T47D (cell line): ENCODE data around the gene PTTG1IP.

Experiments used
- DNase-seq, 2 experiments: peaks; one replicate each; pipeline versions ENCODE4 v3.0.0 to v3.0.0-alpha.2; 2011 to 2012; ENCODE audit warnings: low read depth in 1 of 2, low spot score in 1 of 2
- JUND ChIP-seq: IDR thresholded peaks from 2 replicates; pipeline ENCODE4 v1.6.1; 2012; ENCODE audit warnings: low read depth
- in situ Hi-C: cut with HindIII; loops from 2 replicates; pipeline ENCODE4 v1.10.0; 2016; ENCODE audit warnings: low sequenced_read_pairs, low pct_unique_long_range_greater_than_20kb

The PTTG1IP gene

GRCh38 chr21:44854391-44854663, 19.2 kb downstream of the PTTG1IP start:
- no peak for DNase-seq
- TF ChIP-seq JUND, result no peak
- in situ Hi-C loops, result no loop called here

GRCh38 chr21:44853601-44854390, 19.7 kb downstream of the PTTG1IP start:
- DNase-seq, result no peak
- in situ Hi-C loops, result no loop called here
- no peak for TF ChIP-seq JUND

- in situ Hi-C loops, result no loop called here
- TF ChIP-seq JUND, result no peak
- DNase-seq, result no peak
These were observed 22.4 kb downstream of the PTTG1IP start for GRCh38 chr21:44850905-44851657.

DNA sequence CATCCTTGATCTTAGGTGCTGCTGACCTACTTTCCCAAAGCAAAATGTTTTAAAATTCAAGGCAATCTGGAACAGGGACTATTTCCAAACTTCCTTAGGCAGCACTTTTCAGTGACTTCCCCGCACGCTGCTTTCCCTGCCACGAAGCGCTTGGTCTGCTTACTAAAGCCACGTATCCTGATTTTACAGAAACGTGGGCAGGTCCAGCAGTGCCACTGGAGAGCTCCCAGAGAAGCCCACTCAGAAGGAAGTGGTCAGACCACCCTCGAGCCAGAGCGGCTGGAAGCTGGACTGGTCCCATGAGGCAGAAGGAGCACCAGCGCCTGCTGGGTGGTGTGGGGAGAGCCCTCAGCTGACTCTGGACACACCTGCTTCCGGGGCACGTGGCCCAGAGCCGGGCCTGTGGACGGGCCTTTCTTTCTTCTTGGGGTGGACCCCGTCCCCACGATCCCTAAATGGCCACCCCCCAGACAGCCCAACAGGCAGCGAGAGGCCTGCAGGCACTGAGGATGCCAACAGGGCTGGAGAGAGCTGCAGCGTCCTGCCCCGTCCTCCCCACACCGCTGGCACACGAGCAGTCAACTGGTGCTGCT, 23.2 kb downstream of the PTTG1IP start:
- no peak for DNase-seq
- no peak for TF ChIP-seq JUND
- in situ Hi-C loops, result no loop called here

- DNase-seq, result no peak
- no peak for TF ChIP-seq JUND
- in situ Hi-C loops, result no loop called here
These were observed 23.8 kb downstream of the PTTG1IP start for GRCh38 chr21:44849616-44850130.

DNA sequence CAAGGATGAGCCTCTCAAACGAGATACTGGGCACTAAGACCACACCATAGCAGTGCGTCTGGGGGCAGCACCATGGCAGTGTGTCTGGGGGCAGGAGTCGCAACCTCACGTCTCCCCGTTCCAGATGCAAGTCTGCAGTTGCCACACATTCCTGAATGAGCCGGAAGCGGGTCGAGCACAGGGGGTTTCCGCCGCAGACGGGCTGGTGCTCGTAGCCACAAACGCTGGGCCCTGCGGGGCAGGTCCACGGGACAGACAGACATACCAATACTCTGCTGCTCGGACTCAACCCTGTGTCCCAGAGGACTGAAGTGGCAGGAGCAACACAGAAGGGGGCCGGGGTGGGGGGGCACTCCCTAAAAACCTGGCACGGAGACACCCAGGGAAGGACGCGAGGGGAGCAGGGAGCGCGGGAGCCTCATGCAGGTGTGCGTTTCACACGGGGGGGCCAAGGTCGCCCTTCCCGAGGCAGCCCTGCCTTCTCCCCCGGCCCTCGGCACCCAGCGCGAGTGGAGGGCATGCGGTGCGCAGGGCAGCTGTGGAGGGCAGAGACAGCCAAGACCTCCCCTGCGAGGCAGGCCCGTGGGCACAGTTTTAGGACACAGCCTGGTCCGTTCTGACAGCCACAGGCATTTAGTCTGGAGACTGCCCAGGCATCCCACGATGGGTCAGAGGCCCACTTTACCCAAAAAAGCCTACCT, 24.5 kb downstream of the PTTG1IP start:
- in situ Hi-C loops, result no loop called here
- TF ChIP-seq JUND, result no peak
- DNase-seq, result no peak

DNA sequence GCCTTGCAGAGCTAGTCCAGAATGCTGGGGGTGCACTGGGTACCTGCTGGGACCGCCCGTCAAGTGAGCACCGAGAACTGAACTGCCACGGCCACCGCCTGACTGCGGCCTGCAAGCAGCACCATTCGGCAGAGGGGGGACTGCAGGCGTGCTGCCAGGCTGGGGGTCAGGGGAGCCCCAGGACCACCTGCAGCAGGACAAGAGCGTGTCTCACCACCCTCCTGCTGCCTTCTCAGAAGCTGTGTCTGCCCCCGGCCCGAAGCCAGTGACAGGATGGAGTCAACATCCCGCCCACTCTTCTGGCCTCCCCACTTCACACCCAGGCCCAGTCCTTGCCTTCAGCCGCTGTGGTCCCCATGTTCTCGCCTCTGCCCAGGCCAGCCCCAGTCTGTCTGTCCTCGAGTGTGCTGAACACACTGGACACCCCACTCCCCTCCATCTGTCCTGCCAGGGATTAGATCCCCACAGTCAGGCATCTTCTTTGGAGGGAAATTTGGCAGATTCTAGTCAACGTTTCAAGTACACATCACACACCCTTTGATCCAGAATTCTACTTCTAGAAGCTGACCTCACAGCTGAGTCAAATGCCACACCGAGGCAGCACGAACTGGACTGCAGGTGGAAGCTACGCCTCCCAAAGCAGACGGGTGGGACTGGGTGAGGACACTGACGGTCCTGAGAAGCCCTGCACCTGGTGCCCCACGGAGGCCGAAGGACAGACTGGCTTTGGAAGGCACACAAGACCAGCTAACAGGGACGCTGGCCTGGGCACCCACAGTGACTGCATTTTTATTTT, 26.0 kb downstream of the PTTG1IP start:
- no peak for DNase-seq
- in situ Hi-C loops, result no loop called here

DNA sequence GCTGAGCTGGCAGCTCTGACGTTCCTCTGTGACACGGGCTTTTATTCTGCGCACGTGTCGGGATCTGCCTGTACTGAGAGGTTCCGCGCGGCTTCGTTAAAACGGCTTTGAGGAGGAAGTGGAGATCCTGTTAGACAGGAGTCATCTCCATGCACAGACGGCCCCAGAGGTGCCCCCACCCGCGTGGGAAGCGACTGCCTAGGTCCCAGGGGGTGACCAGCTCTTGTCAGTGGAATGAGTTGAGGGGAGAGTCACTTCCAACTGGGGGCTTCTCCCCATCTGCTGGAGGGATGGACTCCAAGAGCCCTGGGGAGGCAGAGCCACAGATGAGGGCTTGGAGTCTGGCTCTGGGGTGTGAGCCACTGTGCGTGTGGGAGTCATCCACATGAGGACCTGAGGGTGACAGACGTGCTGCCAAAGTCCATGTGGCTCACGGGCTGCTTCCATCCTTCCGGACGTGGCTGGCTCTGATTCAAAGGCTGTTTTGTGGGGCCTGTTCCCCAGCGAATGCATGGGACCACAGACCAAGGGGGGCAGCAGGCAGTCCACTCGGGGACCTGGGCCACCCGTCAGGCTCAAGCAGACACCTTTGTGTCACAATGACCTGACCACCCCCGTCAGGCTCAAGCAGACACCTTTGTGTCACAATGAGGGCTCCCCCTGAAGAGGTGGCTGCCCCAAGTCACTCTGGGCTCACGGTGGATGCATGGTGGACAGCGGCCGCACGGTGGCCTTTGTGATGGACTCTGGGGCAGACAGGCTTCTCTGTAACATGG, 26.8 kb downstream of the PTTG1IP start:
- in situ Hi-C loops, result no loop called here
- no peak for TF ChIP-seq JUND
- DNase-seq, result peak; percentile 70 to 74

More for the DNA sequence above, 26.0 kb downstream of the PTTG1IP start:
- TF ChIP-seq JUND, result no peak

GRCh38 chr21:44846224-44846484, 27.3 kb downstream of the PTTG1IP start:
- in situ Hi-C loops, result no loop called here
- no peak for TF ChIP-seq JUND
- no peak for DNase-seq

- TF ChIP-seq JUND, result no peak
- peak; percentile 75 to 80 for DNase-seq
- in situ Hi-C loops, result no loop called here
These were observed 27.9 kb downstream of the PTTG1IP start for GRCh38 chr21:44845418-44846223.

- no peak for TF ChIP-seq JUND
- in situ Hi-C loops, result no loop called here
- DNase-seq, result no peak
These were observed 29.2 kb downstream of the PTTG1IP start for GRCh38 chr21:44844256-44844655.
